PC-3 (cell line): ENCODE measurements around the gene DENND6B. TPM values are rescaled to one million over a fixed set of nuclear protein-coding genes. Genes with fewer than 3 reads are reported as not detected.

Source experiments
- ATAC-seq: fragments of 200-7000 bp; cut with Tn5 transposase; 2 replicates; pipeline ENCODE4 v1.9.1; 2020; ENCODE audit warnings: mild to moderate bottlenecking, moderate library complexity
- BruUV-seq: library from RNA; stranded (reverse); fragments of 400-500 nt; replicated peaks from 2 replicates; lab custom pipeline; 2021; lab: Mats Ljungman, UMichigan
- CTCF ChIA-PET: fragments of 300-600 bp; sonication (Branson Sonifier 250); formaldehyde crosslinking; loops from one replicate; lab custom pipeline; 2022; ENCODE audit warnings: antibody characterized with exemption; lab: Charles Lee
- POLR2A ChIA-PET: fragments of 300-600 bp; sonication (Branson Sonifier 250); formaldehyde crosslinking; loops from one replicate; lab custom pipeline; 2022; ENCODE audit warnings: antibody characterized with exemption; ENCODE audit not compliant: unreplicated experiment; lab: Charles Lee
- DNase-seq: peaks from one replicate; pipeline ENCODE4 v3.0.0-alpha.2; 2015
- H2AFZ ChIP-seq: fragments of 300-600 bp; sonication (generic); 2 replicates; pipeline ENCODE4 v1.6.0; 2016; ENCODE audit warnings: antibody characterized with exemption, low read length
- H3F3A ChIP-seq: fragments of 300-600 bp; sonication (generic); one replicate; pipeline ENCODE4 v1.6.0; 2017; ENCODE audit warnings: antibody characterized with exemption, low read length, control low read depth, mild to moderate bottlenecking; ENCODE audit not compliant: unreplicated experiment
- H3K27ac ChIP-seq: fragments of 300-600 bp; sonication (generic); 2 replicates; pipeline ENCODE4 v1.5.1; 2016; ENCODE audit warnings: mild to moderate bottlenecking, low read length
- H3K27me3 ChIP-seq: fragments of 300-600 bp; sonication (generic); 2 replicates; pipeline ENCODE4 v1.6.1; 2016; ENCODE audit warnings: low read length, mixed read lengths
- H3K36me3 ChIP-seq: fragments of 300-600 bp; sonication (generic); 2 replicates; pipeline ENCODE4 v1.6.1; 2016; ENCODE audit warnings: low read depth, mixed run types, low read length, mixed read lengths
- H3K4me1 ChIP-seq: fragments of 300-600 bp; sonication (generic); 2 replicates; pipeline ENCODE4 v1.5.1; 2016; ENCODE audit warnings: low read length; ENCODE audit not compliant: insufficient read depth
- H3K4me2 ChIP-seq: fragments of 300-600 bp; sonication (generic); 2 replicates; pipeline ENCODE4 v1.6.0; 2016; ENCODE audit warnings: low read length
- H3K4me3 ChIP-seq: fragments of 300-600 bp; sonication (generic); 2 replicates; pipeline ENCODE4 v1.5.1; 2016; ENCODE audit warnings: mild to moderate bottlenecking, low read length, mixed read lengths
- H3K79me2 ChIP-seq: fragments of 300-600 bp; sonication (generic); 2 replicates; pipeline ENCODE4 v1.6.1; 2017; ENCODE audit warnings: low read length, mixed read lengths
- H3K9ac ChIP-seq: fragments of 300-600 bp; sonication (generic); 2 replicates; pipeline ENCODE4 v1.6.0; 2016; ENCODE audit warnings: mild to moderate bottlenecking, low read length
- H3K9me2 ChIP-seq: fragments of 300-600 bp; sonication (generic); replicated peaks from 2 replicates; pipeline ENCODE4 v1.6.1; 2016; ENCODE audit warnings: mixed run types, low read length, mixed read lengths
- H3K9me3 ChIP-seq: fragments of 300-600 bp; sonication (generic); 2 replicates; pipeline ENCODE4 v1.6.1; 2016; ENCODE audit warnings: low read length, mixed read lengths
- H4K20me1 ChIP-seq: fragments of 300-600 bp; sonication (generic); 2 replicates; pipeline ENCODE4 v1.6.1; 2016; ENCODE audit warnings: low read length, mixed read lengths
- EZH2 ChIP-seq: fragments of 300-600 bp; sonication (generic); IDR thresholded peaks from one replicate; pipeline ENCODE4 v1.6.1; 2017; ENCODE audit warnings: antibody characterized with exemption, mild to moderate bottlenecking, low read length; ENCODE audit not compliant: unreplicated experiment
- EZH2phosphoT487 ChIP-seq: fragments of 300-600 bp; sonication (generic); IDR thresholded peaks from 2 replicates; pipeline ENCODE4 v1.6.1; 2018; ENCODE audit warnings: mild to moderate bottlenecking, antibody characterized with exemption, low read length, borderline replicate concordance
- intact Hi-C: fragments of 100-400 bp; cut with micrococcal nuclease; formaldehyde crosslinking; loops from 2 replicates; pipeline ENCODE4 v1.9.0; 2023
- total RNA-seq: library from RNA; depleted of rRNA; stranded (reverse); fragments of >200 nt; gene quantifications from 2 replicates; pipeline ENCODE4 v1.2.3, GENCODE V29; 2014
- TF ChIP-seq, protein P1 (sequence below): fragments of 300-600 bp; sonication (generic); conservative IDR thresholded peaks from 2 replicates; pipeline ENCODE4 v1.5.1; 2017; ENCODE audit warnings: antibody characterized with exemption, low read depth, mild to moderate bottlenecking, low read length

Gene DENND6B
- total RNA-seq, 1 experiment from 2014 or later, result 1.1 TPM

- DNase-seq, result peak; percentile 50
These were observed 65.8 kb downstream of the DENND6B start for GRCh38 chr22:50260801-50261614.

DNA sequence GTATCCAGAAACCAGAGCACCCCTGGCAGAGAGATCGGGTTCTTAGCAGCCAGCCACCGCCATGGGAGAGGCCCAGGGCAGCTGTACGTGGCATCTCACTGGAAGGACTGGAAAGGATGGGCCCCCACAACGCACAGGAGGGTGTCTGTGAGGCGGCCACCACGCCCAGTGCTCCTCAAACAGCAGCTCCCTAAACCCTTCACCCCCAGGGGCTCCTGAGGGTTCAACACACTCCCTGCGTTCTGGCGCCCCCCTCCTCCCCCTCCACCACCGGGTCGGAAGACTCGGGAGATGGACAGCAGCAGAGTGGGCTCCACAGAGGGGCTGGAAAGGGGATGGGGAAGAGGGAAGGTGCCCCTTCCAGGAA is 66.4 kb downstream of the DENND6B start:
- ATAC-seq (peak; percentile 19), DNase-seq (no peak)
- no peak overlapping the region for H3K27ac ChIP-seq
- H3F3A ChIP-seq, result no peaks in the 10 kb centered on the region
- no peaks in the 10 kb centered on the region for H3K36me3 ChIP-seq
- H3K79me2 ChIP-seq, result peaks cover 10% of the 10 kb centered on the region
- intact Hi-C loops, result no loop called here
- H3K27me3 ChIP-seq, result no peaks in the 10 kb centered on the region
- peak overlapping the region; percentile 71 for H2AFZ ChIP-seq
- no TSS peak for BruUV-seq
- H4K20me1 ChIP-seq, result no peaks in the 10 kb centered on the region
- H3K9ac ChIP-seq, result peak overlapping the region; percentile 71
- TF ChIP-seq, protein P1, sequence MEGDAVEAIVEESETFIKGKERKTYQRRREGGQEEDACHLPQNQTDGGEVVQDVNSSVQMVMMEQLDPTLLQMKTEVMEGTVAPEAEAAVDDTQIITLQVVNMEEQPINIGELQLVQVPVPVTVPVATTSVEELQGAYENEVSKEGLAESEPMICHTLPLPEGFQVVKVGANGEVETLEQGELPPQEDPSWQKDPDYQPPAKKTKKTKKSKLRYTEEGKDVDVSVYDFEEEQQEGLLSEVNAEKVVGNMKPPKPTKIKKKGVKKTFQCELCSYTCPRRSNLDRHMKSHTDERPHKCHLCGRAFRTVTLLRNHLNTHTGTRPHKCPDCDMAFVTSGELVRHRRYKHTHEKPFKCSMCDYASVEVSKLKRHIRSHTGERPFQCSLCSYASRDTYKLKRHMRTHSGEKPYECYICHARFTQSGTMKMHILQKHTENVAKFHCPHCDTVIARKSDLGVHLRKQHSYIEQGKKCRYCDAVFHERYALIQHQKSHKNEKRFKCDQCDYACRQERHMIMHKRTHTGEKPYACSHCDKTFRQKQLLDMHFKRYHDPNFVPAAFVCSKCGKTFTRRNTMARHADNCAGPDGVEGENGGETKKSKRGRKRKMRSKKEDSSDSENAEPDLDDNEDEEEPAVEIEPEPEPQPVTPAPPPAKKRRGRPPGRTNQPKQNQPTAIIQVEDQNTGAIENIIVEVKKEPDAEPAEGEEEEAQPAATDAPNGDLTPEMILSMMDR, result no peak
- no peak for TF ChIP-seq EZH2phosphoT487
- TF ChIP-seq EZH2, result no peak
- ChIA-PET CTCF (no interaction called here), POLR2A (no interaction called here)
- H3K9me3 ChIP-seq, result no peaks in the 10 kb centered on the region
- H3K4me3 ChIP-seq, result peak overlapping the region; percentile 79
- H3K4me1 ChIP-seq, result peaks cover 10% of the 10 kb centered on the region
- peak overlapping the region; percentile 90 for H3K4me2 ChIP-seq
- H3K9me2 ChIP-seq, result no peaks in the 10 kb centered on the region

More at GRCh38 chr22:50260801-50261614, 65.8 kb downstream of the DENND6B start:
- Histone ChIP-seq H3K9me2 (no peaks in the 10 kb centered on the region), H3K4me2 (peak overlapping the region; percentile 90), H3K9me3 (no peaks in the 10 kb centered on the region), H3K27me3 (no peaks in the 10 kb centered on the region), H3K4me1 (peaks cover 10% of the 10 kb centered on the region), H3K79me2 (peaks cover 10% of the 10 kb centered on the region), H4K20me1 (no peaks in the 10 kb centered on the region), H3K9ac (peak overlapping the region; percentile 71), H3K4me3 (peak overlapping the region; percentile 79), H2AFZ (peak overlapping the region; percentile 71), H3K27ac (no peak overlapping the region), H3F3A (no peaks in the 10 kb centered on the region), H3K36me3 (no peaks in the 10 kb centered on the region)
- peak; percentile 67 for ATAC-seq
- intact Hi-C loops, result no loop called here
- no TSS peak for BruUV-seq
- POLR2A ChIA-PET, result no interaction called here
- CTCF ChIA-PET, result no interaction called here
- TF ChIP-seq EZH2phosphoT487, result no peak
- TF ChIP-seq EZH2, result no peak
- TF ChIP-seq, protein P1, result no peak

DNA sequence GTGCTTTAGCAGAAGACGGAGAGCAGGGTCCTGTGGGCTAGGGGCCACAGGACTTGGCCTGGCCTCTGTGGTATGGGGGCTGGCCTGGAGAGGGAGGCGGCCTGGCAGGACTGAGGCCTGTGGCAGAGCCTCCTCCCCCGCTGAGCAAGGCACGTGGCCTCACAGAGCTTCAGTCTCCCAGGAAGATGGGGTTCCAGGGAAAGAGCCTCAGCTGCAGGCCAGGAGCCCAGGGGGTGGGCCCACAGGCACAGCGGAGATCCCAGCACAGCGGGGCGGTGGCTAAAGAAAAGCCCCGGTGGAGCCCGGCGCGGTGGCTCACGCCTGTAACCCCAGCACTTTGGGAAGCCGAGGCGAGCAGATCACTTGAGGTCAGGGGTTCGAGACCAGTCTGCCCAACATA is 67.5 kb downstream of the DENND6B start:
- ChIA-PET CTCF (no interaction called here), POLR2A (no interaction called here)
- intact Hi-C loops, result no loop called here
- peaks cover 10% of the 10 kb centered on the region for H3K79me2 ChIP-seq
- no peaks in the 10 kb centered on the region for H3K36me3 ChIP-seq
- no TSS peak for BruUV-seq
- no peaks in the 10 kb centered on the region for H3K27me3 ChIP-seq
- peaks cover 10% of the 10 kb centered on the region for H3K4me1 ChIP-seq
- TF ChIP-seq EZH2phosphoT487 (no peak), EZH2 (no peak)
- TF ChIP-seq, protein P1, result no peak
- H3K9ac ChIP-seq, result no peak overlapping the region
- no peaks in the 10 kb centered on the region for H3K9me3 ChIP-seq
- H2AFZ ChIP-seq, result no peak overlapping the region
- H3F3A ChIP-seq, result no peaks in the 10 kb centered on the region
- no peak overlapping the region for H3K4me3 ChIP-seq
- no peak overlapping the region for H3K4me2 ChIP-seq
- H4K20me1 ChIP-seq, result no peaks in the 10 kb centered on the region
- ATAC-seq, result no peak
- no peak overlapping the region for H3K27ac ChIP-seq
- no peak for DNase-seq
- no peaks in the 10 kb centered on the region for H3K9me2 ChIP-seq
